GM12878 (cell line): ENCODE results near the gene ARL15. TPM values are rescaled to one million over a fixed set of nuclear protein-coding genes. Genes with fewer than 3 reads are reported as not detected.

Experiments
- ATAC-seq: fragments of 200-7000 bp; cut with Tn5 transposase; 3 replicates; pipeline ENCODE4 v1.9.1; 2020; ENCODE audit warnings: mild to moderate bottlenecking, moderate library complexity
- BruUV-seq: library from RNA; stranded (reverse); fragments of 400-500 nt; replicated peaks from 2 replicates; lab custom pipeline; 2021; lab: Mats Ljungman, UMichigan
- CTCF ChIA-PET: fragments of 300-600 bp; sonication (Branson Sonifier 250); formaldehyde crosslinking; extraction: SDS; loops from one replicate; lab custom pipeline; 2021; ENCODE audit warnings: inconsistent platforms; lab: Yijun Ruan, JAX
- POLR2A ChIA-PET: fragments of 350-600 bp; formaldehyde crosslinking; extraction: SDS; loops from one replicate; lab custom pipeline; 2021; ENCODE audit warnings: inconsistent platforms; lab: Charles Lee
- RAD21 ChIA-PET: fragments of 300-600 bp; sonication (Branson Sonifier 250); formaldehyde crosslinking; loops from one replicate; lab custom pipeline; 2023; ENCODE audit warnings: antibody characterized with exemption; ENCODE audit not compliant: unreplicated experiment; lab: Charles Lee
- SMC1A ChIA-PET: fragments of 300-600 bp; sonication (Branson Sonifier 250); formaldehyde crosslinking; loops from one replicate; lab custom pipeline; 2023; ENCODE audit not compliant: unreplicated experiment, uncharacterized antibody; lab: Charles Lee
- DNase-seq: peaks from one replicate; pipeline ENCODE4 v3.0.0-alpha.2; 2011; ENCODE audit warnings: low read depth, low spot score
- FAIRE-seq: peaks from 3 replicates; lab custom pipeline; 2011; peaks lifted over from hg19 to GRCh38; lab: Jason Lieb, UNC
- H2AFZ ChIP-seq: 2 replicates; pipeline ENCODE4 v1.6.0; 2011; ENCODE audit warnings: low read depth, low read length, control low read depth; ENCODE audit not compliant: control insufficient read depth
- H3K27ac ChIP-seq: 2 replicates; pipeline ENCODE4 v1.5.1; 2011; ENCODE audit warnings: control low read depth; ENCODE audit not compliant: control insufficient read depth, insufficient read depth
- H3K27me3 ChIP-seq, 2 experiments: replicated peaks in 1 of 2; 2 replicates each; pipeline versions ENCODE4 v1.6.0 to v1.6.1; 2011; ENCODE audit warnings: low read length in 1 of 2; ENCODE audit not compliant: control insufficient read depth in 2 of 2, insufficient read depth in 2 of 2
- H3K36me3 ChIP-seq, 2 experiments: 2 replicates each; pipeline ENCODE4 v1.5.1; 2011; ENCODE audit warnings: low read length in 1 of 2; ENCODE audit not compliant: control insufficient read depth in 2 of 2, insufficient read depth in 2 of 2
- H3K4me1 ChIP-seq: 2 replicates; pipeline ENCODE4 v1.6.1; 2011; ENCODE audit warnings: mild to moderate bottlenecking, low read length, moderate library complexity, mixed read lengths; ENCODE audit not compliant: control insufficient read depth, insufficient read depth
- H3K4me2 ChIP-seq: 2 replicates; pipeline ENCODE4 v1.6.0; 2011; ENCODE audit warnings: control low read depth; ENCODE audit not compliant: control insufficient read depth, insufficient read depth
- H3K4me3 ChIP-seq: fragments of 200-600 bp; sonication (generic); 2 replicates; pipeline ENCODE4 v1.5.1; 2016
- H3K79me2 ChIP-seq: 2 replicates; pipeline ENCODE4 v1.6.0; 2011; ENCODE audit warnings: low read length; ENCODE audit not compliant: control insufficient read depth, insufficient read depth
- H3K9ac ChIP-seq: 2 replicates; pipeline ENCODE4 v1.8.0; 2011; ENCODE audit warnings: low read length, control low read depth, mixed read lengths; ENCODE audit not compliant: control insufficient read depth, insufficient read depth
- H3K9me3 ChIP-seq: replicated peaks from 3 replicates; pipeline ENCODE4 v1.5.1; 2011; ENCODE audit warnings: mild to moderate bottlenecking, low read length; ENCODE audit not compliant: control insufficient read depth, insufficient read depth
- H4K20me1 ChIP-seq: 2 replicates; pipeline ENCODE4 v1.6.0; 2011; ENCODE audit not compliant: control insufficient read depth, insufficient read depth
- ATF2 ChIP-seq: IDR thresholded peaks from 2 replicates; pipeline ENCODE4 v1.6.1; 2012; ENCODE audit warnings: low read length, inconsistent platforms
- CBFB ChIP-seq: IDR thresholded peaks from 2 replicates; pipeline ENCODE4 v1.6.1; 2016; ENCODE audit warnings: antibody characterized with exemption, low read depth
- CEBPB ChIP-seq, 2 experiments: fragments of 150-350 bp in 1 of 2; IDR thresholded peaks; 2 replicates each; pipeline ENCODE4 v1.6.1; 2012 to 2014; ENCODE audit warnings: low read depth in 2 of 2, low read length in 2 of 2, borderline replicate concordance in 1 of 2, inconsistent platforms in 1 of 2
- CHD1 ChIP-seq: IDR thresholded peaks from 2 replicates; pipeline ENCODE4 v1.6.1; 2012; ENCODE audit warnings: low read depth, low read length, improper control_type of control experiment
- CHD2 ChIP-seq: IDR thresholded peaks from 2 replicates; pipeline ENCODE4 v1.6.1; 2011; ENCODE audit warnings: low read depth, low read length, improper control_type of control experiment, borderline replicate concordance
- CREM ChIP-seq: IDR thresholded peaks from 2 replicates; pipeline ENCODE4 v1.6.1; 2014; ENCODE audit warnings: antibody characterized with exemption, low read depth
- EGR1 ChIP-seq, 2 experiments: IDR thresholded peaks; 1 replicate in 1 of 2; 2 replicates in 1 of 2; pipeline ENCODE4 v1.6.1; 2011 to 2012; ENCODE audit warnings: low read depth in 2 of 2, low read length in 2 of 2, borderline replicate concordance in 1 of 2, mild to moderate bottlenecking in 1 of 2, moderate library complexity in 1 of 2
- FOS ChIP-seq: IDR thresholded peaks from 3 replicates; pipeline ENCODE4 v1.6.1; 2011; ENCODE audit warnings: borderline replicate concordance; ENCODE audit not compliant: insufficient read length; ENCODE audit errors: extremely low read depth
- IRF4 ChIP-seq: IDR thresholded peaks from 2 replicates; pipeline ENCODE4 v1.6.1; 2011; ENCODE audit warnings: low read depth, low read length
- JUND ChIP-seq: IDR thresholded peaks from 2 replicates; pipeline ENCODE4 v1.6.1; 2012; ENCODE audit warnings: low read depth, mild to moderate bottlenecking, low read length, improper control_type of control experiment, moderate library complexity
- PAX5 ChIP-seq: IDR thresholded peaks from 2 replicates; pipeline ENCODE4 v1.6.1; 2011; ENCODE audit warnings: low read depth, low read length, borderline replicate concordance
- RCOR1 ChIP-seq: conservative IDR thresholded peaks from 2 replicates; pipeline ENCODE4 v1.6.1; 2012; ENCODE audit warnings: low read depth, low read length, improper control_type of control experiment
- RUNX3 ChIP-seq: IDR thresholded peaks from 2 replicates; pipeline ENCODE4 v1.6.1; 2012; ENCODE audit warnings: low read length, inconsistent platforms
- SMAD5 ChIP-seq: IDR thresholded peaks from 2 replicates; pipeline ENCODE4 v1.6.1; 2016; ENCODE audit warnings: antibody characterized with exemption, low read depth
- SMARCA5 ChIP-seq: fragments of 450-650 bp; IDR thresholded peaks from 2 replicates; pipeline ENCODE4 v1.6.1; 2017; ENCODE audit warnings: mild to moderate bottlenecking
- TAF1 ChIP-seq: IDR thresholded peaks from 2 replicates; pipeline ENCODE4 v1.6.1; 2011; ENCODE audit warnings: mild to moderate bottlenecking, low read depth, low read length, borderline replicate concordance
- WGBS: methylation state at CpG from one replicate; pipeline ENCODE4 v1.1.6; 2016; ENCODE audit warnings: low lambda C conversion rate; ENCODE audit not compliant: insufficient replicate concordance, insufficient coverage; ENCODE audit errors: missing lambda C conversion rate; 5-methylcytosine and 5-hydroxymethylcytosine counted together
- in situ Hi-C: fragments of 300-500 bp; cut with MboI; formaldehyde crosslinking; loops from 9 replicates; pipeline ENCODE4 v1.14.3; 2018; ENCODE audit warnings: mixed read lengths
- intact Hi-C: fragments of 100-400 bp; cut with micrococcal nuclease; formaldehyde crosslinking; loops from one replicate; pipeline ENCODE4 v1.14.2; 2022; ENCODE audit not compliant: unreplicated experiment
- polyA plus RNA-seq, 11 experiments: library from polyadenylated mRNA; depleted of rRNA in 4 of 11; unstranded in 6 of 11; stranded (reverse) in 5 of 11; fragments of >200 nt; fragmentation: Nextera tagmentation in 4 of 11; fragmentation: Illumina TruSeq in 1 of 11; extraction: Ambion mirVana in 4 of 11; extraction: Trizol in 1 of 11; gene quantifications; 1 replicate in 1 of 11; 2 replicates in 10 of 11; pipeline versions ENCODE4 v1.2.1 to v1.2.3, GENCODE V29; 2011 to 2016; ENCODE audit warnings: inconsistent platforms in 2 of 11, missing spikeins in 2 of 11, low read depth in 1 of 11
- total RNA-seq, 4 experiments: library from RNA; depleted of rRNA in 3 of 4; stranded (reverse); fragments of >200 nt in 3 of 4; fragmentation: Illumina TruSeq in 1 of 4; extraction: Trizol in 1 of 4; gene quantifications; 2 replicates each; pipeline versions ENCODE4 v1.2.1 to v1.2.3, GENCODE V29; 2013 to 2021
- TF ChIP-seq, protein P1 (sequence below): fragments of 450-650 bp; formaldehyde crosslinking; IDR thresholded peaks from 2 replicates; pipeline ENCODE4 v1.5.0; 2022; ENCODE audit warnings: mild to moderate bottlenecking, missing genetic modification characterization

The ARL15 gene
- total and polyA plus RNA-seq, 10 of the 15 experiments (the other 5 are each of a cell fraction or from before 2014, with no cell fraction given): 3.6 to 11.0 (median 7.7) TPM

DNA sequence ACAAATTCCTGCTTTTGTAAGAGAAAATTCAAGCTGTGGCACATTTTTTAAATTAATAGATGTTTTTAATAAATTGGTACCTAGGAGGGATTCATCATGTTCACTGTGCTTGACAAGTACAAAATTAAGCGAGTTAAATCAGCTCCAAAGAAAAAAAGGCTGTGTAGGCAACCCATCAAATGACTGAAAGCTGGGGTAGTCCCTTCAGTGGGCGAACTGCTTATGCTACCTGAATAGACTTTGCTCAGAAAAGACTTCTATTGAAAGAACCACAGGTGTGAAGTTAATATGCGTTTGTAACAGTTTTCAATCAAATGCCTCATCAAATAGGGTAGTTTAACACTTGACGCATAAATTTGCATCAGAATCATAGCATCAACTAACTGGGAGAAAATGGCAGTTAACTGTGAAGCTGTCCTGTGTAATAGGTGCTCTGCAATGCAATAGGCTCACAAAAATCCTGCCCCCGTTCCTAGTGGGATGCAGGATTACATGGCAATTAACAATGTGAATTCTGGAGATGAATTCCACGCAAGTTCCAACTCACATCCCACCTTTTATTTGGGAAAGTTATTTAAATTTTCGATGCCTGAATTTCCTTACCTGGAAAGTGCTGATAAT lies 14.4 kb upstream of the ARL15 start:
- TF ChIP-seq CBFB: no peak
- no peak for TF ChIP-seq ATF2
- no peak for TF ChIP-seq CREM
- no peak for TF ChIP-seq JUND
- no peak for TF ChIP-seq FOS
- TF ChIP-seq IRF4: no peak
- TF ChIP-seq RUNX3: no peak
- TF ChIP-seq TAF1: no peak
- no peak for TF ChIP-seq SMARCA5
- TF ChIP-seq, protein P1, sequence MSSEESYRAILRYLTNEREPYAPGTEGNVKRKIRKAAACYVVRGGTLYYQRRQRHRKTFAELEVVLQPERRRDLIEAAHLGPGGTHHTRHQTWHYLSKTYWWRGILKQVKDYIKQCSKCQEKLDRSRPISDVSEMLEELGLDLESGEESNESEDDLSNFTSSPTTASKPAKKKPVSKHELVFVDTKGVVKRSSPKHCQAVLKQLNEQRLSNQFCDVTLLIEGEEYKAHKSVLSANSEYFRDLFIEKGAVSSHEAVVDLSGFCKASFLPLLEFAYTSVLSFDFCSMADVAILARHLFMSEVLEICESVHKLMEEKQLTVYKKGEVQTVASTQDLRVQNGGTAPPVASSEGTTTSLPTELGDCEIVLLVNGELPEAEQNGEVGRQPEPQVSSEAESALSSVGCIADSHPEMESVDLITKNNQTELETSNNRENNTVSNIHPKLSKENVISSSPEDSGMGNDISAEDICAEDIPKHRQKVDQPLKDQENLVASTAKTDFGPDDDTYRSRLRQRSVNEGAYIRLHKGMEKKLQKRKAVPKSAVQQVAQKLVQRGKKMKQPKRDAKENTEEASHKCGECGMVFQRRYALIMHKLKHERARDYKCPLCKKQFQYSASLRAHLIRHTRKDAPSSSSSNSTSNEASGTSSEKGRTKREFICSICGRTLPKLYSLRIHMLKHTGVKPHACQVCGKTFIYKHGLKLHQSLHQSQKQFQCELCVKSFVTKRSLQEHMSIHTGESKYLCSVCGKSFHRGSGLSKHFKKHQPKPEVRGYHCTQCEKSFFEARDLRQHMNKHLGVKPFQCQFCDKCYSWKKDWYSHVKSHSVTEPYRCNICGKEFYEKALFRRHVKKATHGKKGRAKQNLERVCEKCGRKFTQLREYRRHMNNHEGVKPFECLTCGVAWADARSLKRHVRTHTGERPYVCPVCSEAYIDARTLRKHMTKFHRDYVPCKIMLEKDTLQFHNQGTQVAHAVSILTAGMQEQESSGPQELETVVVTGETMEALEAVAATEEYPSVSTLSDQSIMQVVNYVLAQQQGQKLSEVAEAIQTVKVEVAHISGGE: no peak
- TF ChIP-seq CEBPB (IDR thresholded peaks at IDR 0.05; ENCODE audit: borderline replicate concordance in 1 of 2, low read depth in 2 of 2, low read length in 2 of 2): no peak
- TF ChIP-seq SMAD5: no peak
- TF ChIP-seq CHD1: no peak
- TF ChIP-seq EGR1 (IDR thresholded peaks at IDR 0.05; ENCODE audit: borderline replicate concordance in 1 of 2, low read depth in 2 of 2, low read length in 2 of 2): no peak
- no peak for TF ChIP-seq PAX5
- no peak for TF ChIP-seq RCOR1
- no peak for TF ChIP-seq CHD2
- Histone ChIP-seq H2AFZ (no peak overlapping the region), H3K36me3 (no peaks in the 10 kb centered on the region), H4K20me1 (no peaks in the 10 kb centered on the region), H3K27me3 (no peaks in the 10 kb centered on the region; a peak in 1 of 4 replicates), H3K27ac (no peak overlapping the region), H3K9me3 (no peaks in the 10 kb centered on the region), H3K4me2 (no peak overlapping the region), H3K4me3 (no peak overlapping the region), H3K79me2 (no peaks in the 10 kb centered on the region), H3K9ac (no peak overlapping the region), H3K4me1 (no peaks in the 10 kb centered on the region)
- SMC1A ChIA-PET: interaction anchor here (0.8 to 1.2 kb wide), 3 partner anchors 14 to 87 kb away, joined by 3 to 5 read pairs (median 4); no protein-coding TSS in a partner anchor
- DNase-seq: no peak
- CTCF ChIA-PET: interaction anchor here (0.6 to 2.4 kb wide), 3 partner anchors 14 to 164 kb away, joined by 3 to 10 read pairs (median 3); no protein-coding TSS in a partner anchor
- BruUV-seq: no TSS peak
- 37% methylated on average over 7 of the region's 7 CpGs for WGBS
- in situ Hi-C loops: no loop called here
- no peak for ATAC-seq
- POLR2A ChIA-PET: interaction anchor here (0.6 to 0.9 kb wide), 2 partner anchors 13 to 164 kb away, joined by 3 read pairs; no protein-coding TSS in a partner anchor
- FAIRE-seq: no peak
- intact Hi-C loops: no loop called here
- RAD21 ChIA-PET: no interaction called here
